Measurements from ENCODE around the gene PPP1R16B.

The PPP1R16B gene

DNA sequence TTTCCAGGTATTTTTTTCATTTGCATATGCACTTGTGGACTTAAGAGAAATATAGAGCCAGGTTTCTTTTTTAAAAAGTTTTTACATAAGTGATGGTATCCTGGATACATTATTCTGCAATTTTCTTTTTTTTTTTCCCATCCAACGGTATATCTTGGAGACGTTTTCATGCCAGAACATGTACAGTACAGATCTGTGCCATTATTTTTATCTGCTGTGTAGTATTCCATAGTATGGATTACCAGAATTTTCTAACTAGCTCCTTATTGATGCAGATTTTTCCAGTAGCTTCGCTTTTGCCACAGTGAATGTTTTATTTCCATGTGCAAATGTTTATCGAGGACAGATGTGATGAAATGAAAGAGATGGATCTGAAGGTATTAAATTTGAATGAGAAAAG lies 34.1 kb downstream of the PPP1R16B start:
- TF ChIP-seq, protein P1, sequence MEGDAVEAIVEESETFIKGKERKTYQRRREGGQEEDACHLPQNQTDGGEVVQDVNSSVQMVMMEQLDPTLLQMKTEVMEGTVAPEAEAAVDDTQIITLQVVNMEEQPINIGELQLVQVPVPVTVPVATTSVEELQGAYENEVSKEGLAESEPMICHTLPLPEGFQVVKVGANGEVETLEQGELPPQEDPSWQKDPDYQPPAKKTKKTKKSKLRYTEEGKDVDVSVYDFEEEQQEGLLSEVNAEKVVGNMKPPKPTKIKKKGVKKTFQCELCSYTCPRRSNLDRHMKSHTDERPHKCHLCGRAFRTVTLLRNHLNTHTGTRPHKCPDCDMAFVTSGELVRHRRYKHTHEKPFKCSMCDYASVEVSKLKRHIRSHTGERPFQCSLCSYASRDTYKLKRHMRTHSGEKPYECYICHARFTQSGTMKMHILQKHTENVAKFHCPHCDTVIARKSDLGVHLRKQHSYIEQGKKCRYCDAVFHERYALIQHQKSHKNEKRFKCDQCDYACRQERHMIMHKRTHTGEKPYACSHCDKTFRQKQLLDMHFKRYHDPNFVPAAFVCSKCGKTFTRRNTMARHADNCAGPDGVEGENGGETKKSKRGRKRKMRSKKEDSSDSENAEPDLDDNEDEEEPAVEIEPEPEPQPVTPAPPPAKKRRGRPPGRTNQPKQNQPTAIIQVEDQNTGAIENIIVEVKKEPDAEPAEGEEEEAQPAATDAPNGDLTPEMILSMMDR (IDR thresholded peaks at IDR 0.05; ENCODE audit: low read length, missing control alignments), result no peak
- H3K4me3 ChIP-seq (replicated peaks; ENCODE audit: low read depth, low read length), result no peak overlapping the region
- no peak for DNase-seq (ENCODE audit: low read depth)

DNA sequence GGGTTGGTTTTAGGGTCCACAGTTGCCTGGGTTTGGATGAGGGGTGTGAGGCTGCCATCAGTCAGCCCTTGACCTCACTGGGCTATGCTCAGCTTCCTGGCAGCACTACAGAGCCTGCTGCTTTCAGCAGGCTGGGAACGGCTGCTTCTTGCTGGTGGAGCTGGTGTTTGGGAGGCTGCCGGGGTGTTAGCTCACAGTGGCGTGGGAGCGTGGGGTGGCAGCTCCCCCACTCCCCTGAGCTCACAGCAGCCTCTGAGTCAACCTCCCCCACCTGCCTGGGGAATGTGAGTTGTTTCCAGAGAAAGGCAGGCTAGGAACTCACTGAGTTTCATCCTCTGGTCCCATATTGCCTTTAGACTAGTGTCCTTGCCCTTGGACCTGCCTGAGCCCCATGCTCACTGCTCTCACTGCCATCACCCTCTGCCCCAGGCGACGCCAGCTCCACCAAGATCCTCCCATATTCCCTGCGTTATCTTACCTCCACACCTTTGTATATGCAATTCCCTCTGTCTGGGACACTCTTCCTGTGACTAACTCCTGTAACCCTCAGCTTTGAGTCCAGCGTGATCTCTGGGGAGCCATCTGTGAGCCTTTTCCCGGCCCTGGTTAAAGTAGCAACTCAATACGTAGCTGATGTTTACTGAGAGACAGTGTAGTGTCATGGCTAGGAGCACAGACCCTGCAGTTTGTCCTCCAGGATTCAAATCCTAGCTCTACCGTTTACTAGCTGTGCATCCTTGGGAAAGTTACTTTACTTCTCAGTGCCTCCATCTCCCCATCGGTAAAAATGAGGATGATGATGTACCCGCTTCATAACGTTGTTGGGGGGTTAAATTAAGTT lies 34.8 kb downstream of the PPP1R16B start:
- H3K4me3 ChIP-seq (replicated peaks; ENCODE audit: low read depth, low read length), result no peak overlapping the region
- peak; percentile 65 for DNase-seq (ENCODE audit: low read depth)
- TF ChIP-seq, protein P1 (IDR thresholded peaks at IDR 0.05; ENCODE audit: low read length, missing control alignments), result no peak

- H3K4me3 ChIP-seq (replicated peaks; ENCODE audit: low read depth, low read length), result no peak overlapping the region
- DNase-seq (ENCODE audit: low read depth), result no peak
- TF ChIP-seq, protein P1 (IDR thresholded peaks at IDR 0.05; ENCODE audit: low read length, missing control alignments), result no peak
Observed at GRCh38 chr20:38840894-38841470, 35.5 kb downstream of the PPP1R16B start.

GRCh38 chr20:38841570-38841969 lies 36.1 kb downstream of the PPP1R16B start:
- TF ChIP-seq, protein P1 (IDR thresholded peaks at IDR 0.05; ENCODE audit: low read length, missing control alignments), result no peak
- no peak for DNase-seq (ENCODE audit: low read depth)
- H3K4me3 ChIP-seq (replicated peaks; ENCODE audit: low read depth, low read length), result no peak overlapping the region

GRCh38 chr20:38842026-38842425 lies 36.5 kb downstream of the PPP1R16B start:
- TF ChIP-seq, protein P1 (IDR thresholded peaks at IDR 0.05; ENCODE audit: low read length, missing control alignments), result no peak
- H3K4me3 ChIP-seq (replicated peaks; ENCODE audit: low read depth, low read length), result no peak overlapping the region

DNA sequence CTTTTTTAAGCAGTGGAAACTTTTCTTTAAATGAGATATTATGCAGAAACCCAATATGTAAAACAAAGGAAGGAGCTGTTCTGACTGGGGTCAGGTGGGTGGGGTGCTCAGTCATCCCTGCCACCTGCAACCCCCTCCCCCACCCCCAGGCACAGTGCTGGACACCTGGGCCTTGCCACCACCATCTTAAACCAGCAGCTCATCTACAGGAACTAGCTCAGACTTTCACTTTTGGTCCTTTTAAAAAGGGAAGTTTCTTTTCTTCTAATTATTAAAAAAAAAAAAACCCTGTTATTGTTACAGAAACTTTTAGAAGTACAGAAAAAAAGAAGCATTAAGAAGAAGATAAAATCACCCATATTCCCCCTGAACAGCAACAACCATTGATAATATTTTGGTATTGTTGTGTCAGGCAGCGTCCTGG lies 37.1 kb downstream of the PPP1R16B start:
- no peak for DNase-seq (ENCODE audit: low read depth)
- no peak overlapping the region for H3K4me3 ChIP-seq (replicated peaks; ENCODE audit: low read depth, low read length)
- TF ChIP-seq, protein P1 (IDR thresholded peaks at IDR 0.05; ENCODE audit: low read length, missing control alignments), result no peak

More at GRCh38 chr20:38842026-38842425, 36.5 kb downstream of the PPP1R16B start:
- DNase-seq (ENCODE audit: low read depth), result no peak

Data from fibroblast of pulmonary artery (primary cell).